ENCODE data around the gene TUBA4B. TPM values are rescaled to one million over a fixed set of nuclear protein-coding genes. Genes with fewer than 3 reads are reported as not detected.

TUBA4B gene
- total RNA-seq, 1 experiment from 2014 or later, result not detected

DNA sequence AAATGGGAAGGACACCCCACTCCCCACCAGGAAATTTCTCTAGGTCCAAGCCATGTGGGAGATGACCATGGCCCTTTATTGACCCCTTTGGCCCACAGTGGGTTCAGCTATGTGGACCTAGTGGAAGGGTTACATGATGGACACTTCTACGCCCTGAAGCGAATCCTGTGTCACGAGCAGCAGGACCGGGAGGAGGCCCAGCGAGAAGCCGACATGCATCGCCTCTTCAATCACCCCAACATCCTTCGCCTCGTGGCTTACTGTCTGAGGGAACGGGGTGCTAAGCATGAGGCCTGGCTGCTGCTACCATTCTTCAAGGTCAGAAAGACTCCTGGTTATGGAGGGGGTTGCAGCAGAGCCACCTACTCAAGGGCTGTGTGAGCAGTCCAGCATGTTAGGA is 6.5 kb upstream of the TUBA4B start:
- Histone ChIP-seq H3K4ac (ENCODE audit: low read depth, low read length) (no peak overlapping the region), H2BK120ac (ENCODE audit: low read depth, low read length, poor library complexity, severe bottlenecking) (no peak overlapping the region), H4K5ac (ENCODE audit: insufficient read length, low read depth, low read length) (no peak overlapping the region), H2BK5ac (ENCODE audit: insufficient read length, low read length) (no peak overlapping the region), H3K23ac (ENCODE audit: insufficient read length, low read depth, low read length) (no peak overlapping the region), H2BK15ac (ENCODE audit: low read depth, low read length) (no peak overlapping the region), H3T11ph (ENCODE audit: low read length) (no peak overlapping the region), H3K79me2 (ENCODE audit: insufficient read depth, low read length) (no peaks in the 10 kb centered on the region), H3K18ac (ENCODE audit: insufficient read length, low read depth, low read length) (no peak overlapping the region), H3K9me3 (ENCODE audit: control insufficient read depth, low read depth, low read length) (no peaks in the 10 kb centered on the region), H3K14ac (ENCODE audit: insufficient read depth, low read length) (no peak overlapping the region), H4K20me1 (ENCODE audit: control insufficient read depth, insufficient read depth, insufficient read length) (no peaks in the 10 kb centered on the region), H3K4me1 (ENCODE audit: insufficient read depth, low read length) (peaks cover 2% of the 10 kb centered on the region; the same call in 1 of the 2 replicates), H2AFZ (ENCODE audit: low read length) (no peak overlapping the region), H2BK20ac (ENCODE audit: low read depth, low read length, poor library complexity, severe bottlenecking) (no peak overlapping the region), H4K91ac (ENCODE audit: insufficient read length, low read depth, low read length) (no peak overlapping the region), H4K8ac (replicated peaks; ENCODE audit: insufficient read length, low read depth, low read length) (no peak overlapping the region), H3K23me2 (ENCODE audit: insufficient read length, low read depth, low read length, poor library complexity, severe bottlenecking) (no peaks in the 10 kb centered on the region), H2BK12ac (ENCODE audit: insufficient read length, low read depth, low read length) (no peak overlapping the region), H2AK5ac (ENCODE audit: insufficient read length, low read length) (no peak overlapping the region), H3K27ac (ENCODE audit: insufficient read length, low read depth, low read length) (no peak overlapping the region), H3K56ac (ENCODE audit: insufficient read length, low read depth, low read length) (no peak overlapping the region), H3K9ac (ENCODE audit: extremely low read depth, insufficient read length, low read length) (no peak overlapping the region), H3K4me2 (ENCODE audit: insufficient read depth, insufficient read length, low read length) (no peak overlapping the region), H3K27me3 (ENCODE audit: insufficient read depth, low read length) (no peaks in the 10 kb centered on the region), H3K79me1 (ENCODE audit: insufficient read depth, low read depth, low read length, poor library complexity, severe bottlenecking) (no peaks in the 10 kb centered on the region)
- Mint-ChIP-seq H3K4me3 (peak overlapping the region; percentile 92 to 96), H3K27me3 (ENCODE audit: low read depth) (peaks cover 9% of the 10 kb centered on the region), H3K4me1 (peaks cover 20 to 28% of the 10 kb centered on the region in 2 experiments), H3K9me3 (no peaks in the 10 kb centered on the region), H3K36me3 (ENCODE audit: insufficient read depth in 1 of 3, low read depth in 3 of 3) (peaks cover 9 to 24% (median 23%) of the 10 kb centered on the region in 3 experiments; a peak in 6 of 7 replicates), H3K27ac (no peak overlapping the region)
- TF ChIP-seq, protein P1, sequence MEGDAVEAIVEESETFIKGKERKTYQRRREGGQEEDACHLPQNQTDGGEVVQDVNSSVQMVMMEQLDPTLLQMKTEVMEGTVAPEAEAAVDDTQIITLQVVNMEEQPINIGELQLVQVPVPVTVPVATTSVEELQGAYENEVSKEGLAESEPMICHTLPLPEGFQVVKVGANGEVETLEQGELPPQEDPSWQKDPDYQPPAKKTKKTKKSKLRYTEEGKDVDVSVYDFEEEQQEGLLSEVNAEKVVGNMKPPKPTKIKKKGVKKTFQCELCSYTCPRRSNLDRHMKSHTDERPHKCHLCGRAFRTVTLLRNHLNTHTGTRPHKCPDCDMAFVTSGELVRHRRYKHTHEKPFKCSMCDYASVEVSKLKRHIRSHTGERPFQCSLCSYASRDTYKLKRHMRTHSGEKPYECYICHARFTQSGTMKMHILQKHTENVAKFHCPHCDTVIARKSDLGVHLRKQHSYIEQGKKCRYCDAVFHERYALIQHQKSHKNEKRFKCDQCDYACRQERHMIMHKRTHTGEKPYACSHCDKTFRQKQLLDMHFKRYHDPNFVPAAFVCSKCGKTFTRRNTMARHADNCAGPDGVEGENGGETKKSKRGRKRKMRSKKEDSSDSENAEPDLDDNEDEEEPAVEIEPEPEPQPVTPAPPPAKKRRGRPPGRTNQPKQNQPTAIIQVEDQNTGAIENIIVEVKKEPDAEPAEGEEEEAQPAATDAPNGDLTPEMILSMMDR (conservative IDR thresholded peaks at IDR 0.05), result no peak
- WGBS (ENCODE audit: extremely low coverage, insufficient read length, low lambda C conversion rate), result no CpG with 5 or more reads among the region's 10 CpGs
- no peak for DNase-seq
